HAP-1 (cell line): ENCODE data around the gene SORCS2.

Experiments used
- DNase-seq, 2 experiments: peaks; one replicate each; pipeline ENCODE4 v3.0.0-alpha.2; 2016 to 2020; ENCODE audit warnings: low spot score in 2 of 2
- H3K27me3 ChIP-seq: fragments of 250-450 bp; sonication (Bioruptor Pico); 2 replicates; pipeline ENCODE4 v1.5.1; 2020; ENCODE audit warnings: low read depth, mild to moderate bottlenecking, moderate library complexity
- H3K36me3 ChIP-seq: fragments of 250-450 bp; sonication (Bioruptor Pico); replicated peaks from 2 replicates; pipeline ENCODE4 v1.5.1; 2020; ENCODE audit warnings: mild to moderate bottlenecking
- H3K4me1 ChIP-seq: fragments of 250-450 bp; sonication (Bioruptor Pico); 2 replicates; pipeline ENCODE4 v1.5.1; 2020; ENCODE audit warnings: mild to moderate bottlenecking
- H3K4me3 ChIP-seq: fragments of 250-450 bp; sonication (Bioruptor Pico); 2 replicates; pipeline ENCODE4 v1.5.1; 2020; ENCODE audit warnings: mild to moderate bottlenecking, moderate library complexity
- H3K9me3 ChIP-seq: fragments of 250-450 bp; sonication (Bioruptor Pico); 2 replicates; pipeline ENCODE4 v1.5.1; 2020; ENCODE audit warnings: mild to moderate bottlenecking, moderate library complexity
- in situ Hi-C: fragments of 300-500 bp; cut with MboI; formaldehyde crosslinking; loops from 3 replicates; pipeline ENCODE4 v1.14.3; 2020; ENCODE audit warnings: low sequenced_read_pairs, inconsistent platforms, mixed read lengths

The SORCS2 gene

GRCh38 chr4:7689773-7690693 is 497.7 kb downstream of the SORCS2 start:
- no peak overlapping the region for H3K4me3 ChIP-seq
- no peak for DNase-seq
- no peaks in the 10 kb centered on the region for H3K4me1 ChIP-seq
- no peaks in the 10 kb centered on the region for H3K9me3 ChIP-seq
- peaks cover 7% of the 10 kb centered on the region for H3K27me3 ChIP-seq
- in situ Hi-C loops = no loop called here
- no peaks in the 10 kb centered on the region for H3K36me3 ChIP-seq

GRCh38 chr4:7691061-7691460 is 498.7 kb downstream of the SORCS2 start:
- DNase-seq = no peak
- H3K27me3 ChIP-seq = 0 out of 2 replicates have a peak, but pooled peaks cover under 1% of the 10 kb centered on the region
- in situ Hi-C loops = no loop called here
- no peak overlapping the region for H3K4me3 ChIP-seq
- H3K9me3 ChIP-seq = no peaks in the 10 kb centered on the region
- H3K4me1 ChIP-seq = no peaks in the 10 kb centered on the region
- H3K36me3 ChIP-seq = no peaks in the 10 kb centered on the region

DNA sequence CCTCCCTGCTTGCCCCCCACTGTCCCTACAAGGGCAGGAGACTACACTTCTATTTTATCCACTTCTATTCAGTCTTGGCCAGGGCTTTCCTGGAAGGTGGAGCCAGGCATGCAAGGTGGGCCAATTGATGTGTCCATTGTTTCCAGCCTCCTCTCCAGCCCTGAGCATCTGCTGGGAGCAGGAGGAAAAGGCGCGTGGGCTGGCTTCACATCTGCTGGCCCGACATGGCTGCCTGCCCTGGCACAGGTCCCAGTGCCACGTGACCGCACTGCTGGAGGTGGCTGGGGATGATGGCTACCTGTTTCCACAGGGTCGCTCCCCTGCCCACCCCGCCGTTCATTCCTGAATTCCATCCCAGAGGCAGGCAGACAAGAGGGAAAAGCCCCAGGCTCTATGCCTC is 499.6 kb downstream of the SORCS2 start:
- no peaks in the 10 kb centered on the region for H3K36me3 ChIP-seq
- no peak for DNase-seq
- no peaks in the 10 kb centered on the region for H3K4me1 ChIP-seq
- H3K4me3 ChIP-seq = no peak overlapping the region
- in situ Hi-C loops = no loop called here
- no peaks in the 10 kb centered on the region for H3K27me3 ChIP-seq
- no peaks in the 10 kb centered on the region for H3K9me3 ChIP-seq

DNA sequence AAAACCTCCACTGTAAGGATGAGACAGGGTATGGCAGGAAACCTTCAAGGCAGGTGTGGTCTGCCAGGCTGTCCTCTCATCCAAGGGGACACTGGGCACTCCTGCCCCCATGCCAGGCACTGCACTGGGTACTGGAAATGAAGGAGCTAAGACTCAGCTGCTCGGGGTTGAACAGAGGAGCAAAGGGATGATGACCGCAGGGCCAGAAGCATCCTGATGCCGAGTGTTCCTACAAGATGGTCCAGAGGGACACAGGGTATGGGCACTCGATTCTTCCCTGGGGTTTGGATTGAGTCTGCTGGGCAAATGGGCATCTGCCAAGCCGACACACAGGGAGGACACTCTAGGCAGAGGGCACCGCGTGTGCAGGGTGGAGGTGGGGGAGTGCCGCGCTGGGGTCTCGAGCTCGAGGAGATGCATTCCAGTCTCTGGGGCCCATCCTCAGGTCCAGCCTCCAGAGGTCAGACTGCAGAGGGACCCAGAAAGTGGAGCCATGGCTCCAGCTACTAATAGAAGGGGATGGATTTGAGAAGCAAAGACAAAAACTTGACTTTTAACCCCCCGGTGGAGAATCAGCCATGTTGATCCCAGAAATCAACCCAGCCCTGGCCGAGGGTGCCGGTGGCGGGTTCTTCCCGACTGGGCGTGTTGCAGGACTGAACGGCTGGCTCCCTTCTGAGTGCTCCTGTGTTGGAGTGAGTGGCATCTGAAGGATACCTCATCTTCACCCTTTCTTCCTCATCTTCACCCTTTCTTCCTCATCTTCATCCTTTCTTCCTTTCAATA is 500.3 kb downstream of the SORCS2 start:
- in situ Hi-C loops = no loop called here

GRCh38 chr4:7693237-7693608 is 500.9 kb downstream of the SORCS2 start:
- Histone ChIP-seq H3K4me1 (no peaks in the 10 kb centered on the region), H3K36me3 (no peaks in the 10 kb centered on the region), H3K9me3 (no peaks in the 10 kb centered on the region), H3K27me3 (peaks cover 2% of the 10 kb centered on the region; the same call in 1 of the 2 replicates), H3K4me3 (no peak overlapping the region)
- no peak for DNase-seq
- in situ Hi-C loops = no loop called here

More for the DNA sequence above, 500.3 kb downstream of the SORCS2 start:
- Histone ChIP-seq H3K4me3 (no peak overlapping the region), H3K36me3 (no peaks in the 10 kb centered on the region), H3K27me3 (no peaks in the 10 kb centered on the region), H3K4me1 (no peaks in the 10 kb centered on the region), H3K9me3 (no peaks in the 10 kb centered on the region)
- no peak for DNase-seq

- no peak overlapping the region for H3K4me3 ChIP-seq
- in situ Hi-C loops = no loop called here
- H3K9me3 ChIP-seq = no peaks in the 10 kb centered on the region
- peaks cover 4% of the 10 kb centered on the region; the same call in 1 of the 2 replicates for H3K27me3 ChIP-seq
- H3K4me1 ChIP-seq = no peaks in the 10 kb centered on the region
- H3K36me3 ChIP-seq = no peaks in the 10 kb centered on the region
- DNase-seq = no peak
These were observed 501.4 kb downstream of the SORCS2 start for GRCh38 chr4:7693711-7694110.

- Histone ChIP-seq H3K9me3 (no peaks in the 10 kb centered on the region), H3K36me3 (no peaks in the 10 kb centered on the region), H3K4me3 (no peak overlapping the region), H3K27me3 (peaks cover 7% of the 10 kb centered on the region), H3K4me1 (no peaks in the 10 kb centered on the region)
- in situ Hi-C loops = no loop called here
- DNase-seq = no peak
These were observed 502.0 kb downstream of the SORCS2 start for GRCh38 chr4:7694324-7694723.

- H3K36me3 ChIP-seq = no peaks in the 10 kb centered on the region
- no peak overlapping the region for H3K4me3 ChIP-seq
- in situ Hi-C loops = no loop called here
- no peak for DNase-seq
- no peaks in the 10 kb centered on the region for H3K9me3 ChIP-seq
- H3K27me3 ChIP-seq = peaks cover 13% of the 10 kb centered on the region
- no peaks in the 10 kb centered on the region for H3K4me1 ChIP-seq
These were observed 505.0 kb downstream of the SORCS2 start for GRCh38 chr4:7697343-7697742.

DNA sequence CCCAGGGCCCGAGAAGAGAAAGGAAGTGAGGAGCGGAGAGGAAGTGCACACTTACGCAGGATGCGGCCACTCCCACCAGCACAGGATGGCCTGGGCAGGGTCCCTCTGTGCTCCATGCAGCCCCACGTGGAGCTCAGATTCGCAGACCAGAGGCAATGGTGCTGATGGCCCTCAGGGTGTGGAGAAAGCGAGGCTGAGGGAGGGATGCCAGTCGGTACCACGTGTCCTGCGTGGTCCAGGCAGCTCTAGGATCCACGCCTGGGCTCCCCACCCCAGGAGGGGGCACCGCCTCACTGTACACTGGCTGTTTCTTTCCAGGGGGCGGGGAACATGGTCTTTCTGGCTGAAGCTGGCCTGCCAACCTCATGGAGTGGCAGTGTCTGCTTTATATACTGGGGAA is 505.5 kb downstream of the SORCS2 start:
- H3K4me3 ChIP-seq = no peak overlapping the region
- no peak for DNase-seq
- no peaks in the 10 kb centered on the region for H3K36me3 ChIP-seq
- peaks cover 13% of the 10 kb centered on the region for H3K27me3 ChIP-seq
- no peaks in the 10 kb centered on the region for H3K9me3 ChIP-seq
- in situ Hi-C loops = no loop called here
- no peaks in the 10 kb centered on the region for H3K4me1 ChIP-seq

DNA sequence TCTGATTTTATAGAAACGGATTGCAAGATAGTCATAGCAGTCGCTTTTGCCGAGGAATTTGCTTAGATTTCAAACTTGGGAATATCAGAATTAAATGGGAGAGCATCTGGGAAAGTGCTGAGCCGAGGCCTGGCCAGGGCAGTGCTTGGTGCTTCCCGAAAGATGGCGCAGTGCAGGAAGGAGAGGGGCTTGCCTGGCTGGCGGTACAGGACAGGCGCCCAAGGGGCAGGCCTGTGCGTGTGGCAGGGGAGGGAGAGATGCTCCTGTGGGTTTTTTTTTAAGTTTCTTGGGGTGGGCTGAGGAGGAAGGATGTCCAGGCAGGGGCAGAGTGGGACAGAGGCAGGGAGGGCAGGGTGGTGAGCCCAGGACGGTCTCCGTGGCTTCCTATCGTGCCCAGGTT is 506.2 kb downstream of the SORCS2 start:
- no peaks in the 10 kb centered on the region for H3K4me1 ChIP-seq
- no peak overlapping the region for H3K4me3 ChIP-seq
- peaks cover 13% of the 10 kb centered on the region for H3K27me3 ChIP-seq
- no peaks in the 10 kb centered on the region for H3K36me3 ChIP-seq
- DNase-seq = peak in 1 of 2 experiments; percentile 41
- in situ Hi-C loops = no loop called here
- H3K9me3 ChIP-seq = no peaks in the 10 kb centered on the region

DNA sequence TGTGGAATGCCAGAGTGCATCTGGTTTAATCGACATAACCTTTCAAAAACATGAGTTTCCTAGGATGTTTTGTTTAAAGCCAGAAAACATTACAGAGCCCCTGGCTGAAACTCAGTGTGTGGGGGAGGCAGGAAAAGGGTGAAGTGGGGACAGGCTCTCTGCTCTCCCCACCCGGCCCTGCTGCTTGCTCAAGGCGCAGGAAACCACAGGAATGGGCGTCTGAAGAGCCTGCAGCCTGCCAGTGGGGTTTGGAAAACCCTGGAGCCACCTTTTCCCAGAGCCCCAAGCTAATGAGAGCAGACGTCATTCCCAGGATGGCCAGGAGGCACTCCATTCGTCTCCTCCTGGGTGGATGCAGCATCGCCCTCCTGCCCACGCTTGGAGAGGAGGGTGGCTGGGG is 506.7 kb downstream of the SORCS2 start:
- H3K4me3 ChIP-seq = no peak overlapping the region
- H3K36me3 ChIP-seq = no peaks in the 10 kb centered on the region
- H3K9me3 ChIP-seq = no peaks in the 10 kb centered on the region
- in situ Hi-C loops = no loop called here
- DNase-seq = no peak
- peaks cover 13% of the 10 kb centered on the region for H3K27me3 ChIP-seq
- H3K4me1 ChIP-seq = no peaks in the 10 kb centered on the region

- in situ Hi-C loops = loop anchor here (25.0 kb wide), 1 partner anchor 513 kb away; the partner anchor contains the start of gene SORCS2
These were observed 507.5 kb downstream of the SORCS2 start for GRCh38 chr4:7699825-7700224.

GRCh38 chr4:7700665-7701064 is 508.3 kb downstream of the SORCS2 start:
- H3K36me3 ChIP-seq = no peaks in the 10 kb centered on the region
- H3K27me3 ChIP-seq = peaks cover 13% of the 10 kb centered on the region
- H3K4me1 ChIP-seq = no peaks in the 10 kb centered on the region
- in situ Hi-C loops = loop anchor here (25.0 kb wide), 1 partner anchor 513 kb away; the partner anchor contains the start of gene SORCS2
- no peak for DNase-seq
- no peaks in the 10 kb centered on the region for H3K9me3 ChIP-seq
- H3K4me3 ChIP-seq = no peak overlapping the region

More at GRCh38 chr4:7699825-7700224, 507.5 kb downstream of the SORCS2 start:
- H3K9me3 ChIP-seq = no peaks in the 10 kb centered on the region
- no peaks in the 10 kb centered on the region for H3K4me1 ChIP-seq
- no peaks in the 10 kb centered on the region for H3K36me3 ChIP-seq
- peaks cover 13% of the 10 kb centered on the region for H3K27me3 ChIP-seq
- no peak overlapping the region for H3K4me3 ChIP-seq
- DNase-seq = no peak
